NCI-H2196 treated with DMSO at 0.1 percent for 48 hours (cell line): ENCODE measurements around the gene CCDC137.
"Not testable (repeated sequence)": the region's sequence is repeated elsewhere in the genome, so short reads cannot be mapped to it uniquely, and the experiment has no call there.

ENCODE experiments used
- DNase-seq: peaks from one replicate; lab custom pipeline; 2025; ENCODE audit not compliant: unreplicated experiment; lab: John Stamatoyannopoulos, UW

CCDC137 gene

GRCh38 chr17:81648707-81649085, 17.8 kb upstream of the CCDC137 start:
- no peak for DNase-seq

- DNase-seq: no peak
Measured at GRCh38 chr17:81650951-81651350, 15.6 kb upstream of the CCDC137 start.

GRCh38 chr17:81651692-81652091, 14.8 kb upstream of the CCDC137 start:
- DNase-seq: peak; percentile 68

- no peak for DNase-seq
Measured at GRCh38 chr17:81652906-81653771, 13.4 kb upstream of the CCDC137 start.

- no peak for DNase-seq
Measured at GRCh38 chr17:81655378-81656117, 11.0 kb upstream of the CCDC137 start.

GRCh38 chr17:81656118-81656743, 10.3 kb upstream of the CCDC137 start, which contains the start of gene PDE6G:
TSS of gene PDE6G (minus strand) at chr17:81656542. CDS start at chr17:81653305, 3,237 bp downstream.
- no peak for DNase-seq

GRCh38 chr17:81656835-81657234, 9.7 kb upstream of the CCDC137 start:
- no peak for DNase-seq

GRCh38 chr17:81659038-81659437, 7.5 kb upstream of the CCDC137 start:
- no peak for DNase-seq

GRCh38 chr17:81660441-81660840, 6.1 kb upstream of the CCDC137 start:
- no peak for DNase-seq

- DNase-seq: no peak
Measured at GRCh38 chr17:81662002-81662401, 4.5 kb upstream of the CCDC137 start.

- DNase-seq: no peak
Measured at GRCh38 chr17:81664051-81664470, 2.5 kb upstream of the CCDC137 start.

- peak; percentile 48 for DNase-seq
Measured at GRCh38 chr17:81665205-81666091, 1.1 kb upstream of the CCDC137 start.

GRCh38 chr17:81666092-81666341, 520 bp upstream of the CCDC137 start:
- DNase-seq: no peak

GRCh38 chr17:81667754-81668153, 1.2 kb downstream of the CCDC137 start:
- no peak for DNase-seq

GRCh38 chr17:81672504-81672903, 6.0 kb downstream of the CCDC137 start:
- no peak for DNase-seq

- no peak for DNase-seq
Measured at GRCh38 chr17:81672954-81673353, 6.4 kb downstream of the CCDC137 start.

GRCh38 chr17:81673561-81674258, 7.2 kb downstream of the CCDC137 start:
- DNase-seq: no peak

- DNase-seq: not testable (repeated sequence)
Measured at GRCh38 chr17:81675515-81676221, 9.1 kb downstream of the CCDC137 start.

- no peak for DNase-seq
Measured at GRCh38 chr17:81676906-81677305, 10.4 kb downstream of the CCDC137 start.

- no peak for DNase-seq
Measured at GRCh38 chr17:81680150-81680549, 13.6 kb downstream of the CCDC137 start.
